HG03442 (cell line): ENCODE results near the gene DNAJB8.

Source experiments
- ATAC-seq: cut with Tn5 transposase; IDR thresholded peaks from one replicate; pipeline ENCODE4 v1.9.1; 2021; ENCODE audit warnings: mild to moderate bottlenecking, moderate library complexity; ENCODE audit not compliant: unreplicated experiment

The DNAJB8 gene

GRCh38 chr3:128427872-128428822 is 38.5 kb downstream of the DNAJB8 start:
- no peak for ATAC-seq

GRCh38 chr3:128427175-128427857 is 39.4 kb downstream of the DNAJB8 start:
- ATAC-seq: no peak

- peak; percentile 64 for ATAC-seq
Measured at GRCh38 chr3:128426128-128426921, 40.4 kb downstream of the DNAJB8 start.

- ATAC-seq: no peak
Measured at GRCh38 chr3:128425846-128426127, 40.9 kb downstream of the DNAJB8 start.

- no peak for ATAC-seq
Measured at GRCh38 chr3:128425142-128425845, 41.4 kb downstream of the DNAJB8 start.

GRCh38 chr3:128424508-128425069 is 42.1 kb downstream of the DNAJB8 start:
- no peak for ATAC-seq

GRCh38 chr3:128423525-128424147 is 43.1 kb downstream of the DNAJB8 start:
- no peak for ATAC-seq

- no peak for ATAC-seq
Measured at GRCh38 chr3:128422762-128423524, 43.7 kb downstream of the DNAJB8 start.

GRCh38 chr3:128421966-128422365 is 44.7 kb downstream of the DNAJB8 start:
- no peak for ATAC-seq

GRCh38 chr3:128421439-128421836 is 45.3 kb downstream of the DNAJB8 start:
- no peak for ATAC-seq

- ATAC-seq: no peak
Measured at GRCh38 chr3:128420720-128421438, 45.8 kb downstream of the DNAJB8 start.

GRCh38 chr3:128420289-128420688 is 46.4 kb downstream of the DNAJB8 start:
- no peak for ATAC-seq

- ATAC-seq: no peak
Measured at GRCh38 chr3:128419311-128419710, 47.4 kb downstream of the DNAJB8 start.

GRCh38 chr3:128418900-128419299 is 47.8 kb downstream of the DNAJB8 start:
- ATAC-seq: no peak

- no peak for ATAC-seq
Measured at GRCh38 chr3:128416578-128417211, 50.0 kb downstream of the DNAJB8 start.

GRCh38 chr3:128415773-128416577 is 50.7 kb downstream of the DNAJB8 start:
- ATAC-seq: no peak

- no peak for ATAC-seq
Measured at GRCh38 chr3:128415200-128415772, 51.4 kb downstream of the DNAJB8 start.
